GM19025 (cell line): ENCODE measurements around the gene FOXO6.

Source experiments
- ATAC-seq: cut with Tn5 transposase; IDR thresholded peaks from one replicate; pipeline ENCODE4 v1.9.1; 2021; ENCODE audit warnings: mild to moderate bottlenecking, low read depth, moderate library complexity; ENCODE audit not compliant: unreplicated experiment

FOXO6 gene

DNA sequence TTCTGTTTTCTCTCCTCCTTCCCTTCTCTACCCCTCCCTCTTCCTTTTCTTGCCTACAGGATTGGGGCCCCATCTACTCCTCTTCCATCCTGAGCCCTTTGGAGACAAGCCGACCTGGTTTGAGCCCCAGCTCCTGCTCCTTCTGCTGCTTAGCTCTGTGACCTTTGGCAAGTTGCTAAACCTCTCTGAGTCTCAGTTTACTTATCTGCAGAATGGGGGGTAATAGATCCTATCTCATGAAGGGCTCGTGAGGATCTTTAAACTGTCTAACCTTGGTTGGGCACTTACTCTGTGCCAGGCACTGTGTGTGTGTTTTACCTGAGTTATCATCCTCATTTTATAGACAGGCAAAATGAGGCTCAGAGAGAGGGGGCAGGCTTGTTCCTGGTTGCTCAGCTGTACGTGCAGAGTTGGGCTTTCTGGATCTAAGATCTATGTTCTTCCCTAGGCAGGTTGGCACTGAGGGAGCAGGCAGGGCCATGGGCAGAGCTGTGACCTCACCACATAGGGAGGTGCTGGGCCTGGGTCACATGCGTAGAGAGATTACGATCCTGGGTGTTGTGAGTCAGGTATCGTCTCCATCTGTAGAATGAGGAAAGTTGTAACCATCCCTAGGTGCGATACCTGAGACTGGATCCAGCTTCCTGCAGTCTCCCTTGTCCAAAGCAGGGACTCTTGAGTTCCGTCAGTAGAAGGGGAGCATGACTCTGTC lies 58.5 kb downstream of the FOXO6 start:
- no peak for ATAC-seq

DNA sequence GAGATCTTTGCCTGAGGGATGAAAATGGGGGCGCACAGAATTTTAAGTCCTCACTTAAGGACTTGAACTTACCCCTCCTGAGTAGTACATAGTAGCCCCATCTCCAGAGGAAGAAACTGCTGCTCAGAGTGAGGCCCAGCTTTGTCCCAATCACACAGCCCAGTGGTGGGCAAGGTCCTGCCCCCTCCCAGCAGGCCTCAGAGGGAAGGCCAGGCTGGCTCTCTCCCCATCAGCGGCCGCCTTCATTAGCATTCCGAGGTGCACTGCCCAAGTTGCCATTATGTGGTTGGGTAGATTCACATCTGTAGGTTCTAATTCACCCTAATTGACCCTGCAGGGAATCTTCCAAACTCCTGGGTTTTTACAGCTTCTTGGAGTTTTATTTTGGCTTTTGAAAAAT lies 59.1 kb downstream of the FOXO6 start:
- no peak for ATAC-seq

DNA sequence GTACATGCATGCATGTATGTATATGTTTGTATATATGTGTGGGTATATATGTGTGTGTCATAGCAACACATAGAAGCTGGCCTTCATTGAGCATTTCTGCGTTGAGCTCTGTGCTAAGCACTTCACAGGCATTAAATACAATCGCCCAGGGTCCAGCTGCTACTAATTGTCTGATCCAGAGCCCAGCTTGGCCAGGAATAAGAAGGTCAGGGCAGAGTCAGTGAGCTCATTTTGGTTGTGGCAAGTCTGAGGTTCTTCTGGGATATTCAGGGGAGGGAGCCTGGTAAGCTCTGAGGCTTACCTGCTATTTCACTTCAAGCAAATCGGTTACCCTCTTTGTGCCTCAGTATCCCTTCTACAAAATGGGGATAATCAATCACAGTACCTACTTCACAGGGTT lies 59.6 kb downstream of the FOXO6 start:
- ATAC-seq: no peak

DNA sequence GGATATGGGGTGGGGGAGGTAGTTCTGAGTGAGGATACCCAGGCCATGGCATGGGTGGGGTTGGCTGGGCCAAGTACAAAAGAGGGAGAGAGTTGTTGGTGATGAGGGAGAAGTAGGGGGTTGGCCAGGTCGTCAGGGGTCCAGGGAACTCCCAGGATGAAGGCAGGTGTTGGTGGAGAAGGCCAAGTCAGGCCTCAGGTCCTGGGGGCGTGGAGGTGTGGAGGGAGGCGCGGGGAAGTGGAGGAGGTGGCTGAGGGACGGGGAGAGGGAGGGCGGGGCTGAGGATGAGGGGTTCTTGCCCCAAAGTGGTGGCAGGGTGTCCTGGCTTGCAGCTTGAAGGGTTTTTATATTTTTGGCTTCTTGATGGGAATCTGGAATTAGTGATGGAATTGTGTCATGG lies 61.1 kb downstream of the FOXO6 start:
- ATAC-seq: no peak

DNA sequence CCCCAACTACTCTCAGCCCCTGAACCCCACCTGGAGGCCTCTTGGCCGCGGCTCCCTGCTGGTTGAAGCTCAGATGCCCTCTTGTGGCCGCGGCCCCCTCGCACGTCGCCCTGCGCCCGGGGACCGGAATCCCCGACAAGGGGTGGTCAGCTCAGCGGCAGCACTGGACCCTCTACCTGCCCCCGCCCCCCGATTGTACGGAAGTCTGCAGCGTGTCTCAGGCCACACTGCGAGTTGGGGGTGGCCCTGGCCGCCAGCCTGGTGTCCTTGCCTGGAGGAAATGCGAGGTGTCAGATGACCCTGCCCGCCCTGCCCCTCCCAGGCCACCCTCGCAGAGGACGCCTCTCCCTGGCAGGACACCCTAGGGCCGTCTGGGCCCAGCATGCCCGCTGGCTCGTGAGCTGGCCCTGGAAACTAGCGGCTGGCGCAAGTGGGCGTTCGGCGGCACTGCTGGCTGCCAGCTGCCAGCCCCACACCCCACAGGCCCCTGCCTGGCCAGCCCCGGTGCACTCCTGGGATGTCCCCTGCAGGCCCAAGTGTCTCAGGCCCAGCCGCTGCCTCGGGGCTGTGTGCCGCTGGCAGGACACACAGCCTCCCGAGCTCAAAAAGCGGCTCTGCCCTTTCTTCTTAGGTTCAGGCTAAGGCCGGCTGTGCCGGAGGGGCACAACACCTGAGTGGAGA lies 62.4 kb downstream of the FOXO6 start:
- no peak for ATAC-seq

DNA sequence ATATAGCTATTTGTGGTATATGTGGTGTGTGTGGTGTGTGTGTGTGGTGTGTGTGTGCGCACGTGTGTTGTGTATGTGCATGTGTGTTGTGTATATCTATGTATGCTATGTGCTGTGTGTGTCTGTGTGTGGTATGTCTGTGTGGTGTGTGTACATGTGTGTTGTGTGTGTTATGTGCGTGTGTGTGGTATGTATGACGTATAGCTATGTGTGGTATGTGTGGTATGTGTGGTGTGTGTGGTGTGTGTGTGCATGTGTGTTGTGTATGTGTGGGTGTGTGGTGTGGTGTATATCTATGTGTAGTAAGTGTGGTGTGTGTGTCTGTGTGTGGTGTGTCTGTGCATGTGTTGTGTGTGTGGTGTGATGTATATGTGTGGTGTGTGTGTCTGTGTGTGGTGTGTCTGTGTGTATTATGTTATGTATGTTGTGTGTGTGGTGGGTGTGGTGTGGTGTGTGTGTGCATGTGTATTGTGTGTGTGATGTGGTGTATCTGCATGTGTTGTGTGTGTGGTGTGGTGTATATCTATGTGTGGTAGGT lies 63.4 kb downstream of the FOXO6 start:
- ATAC-seq: no peak

DNA sequence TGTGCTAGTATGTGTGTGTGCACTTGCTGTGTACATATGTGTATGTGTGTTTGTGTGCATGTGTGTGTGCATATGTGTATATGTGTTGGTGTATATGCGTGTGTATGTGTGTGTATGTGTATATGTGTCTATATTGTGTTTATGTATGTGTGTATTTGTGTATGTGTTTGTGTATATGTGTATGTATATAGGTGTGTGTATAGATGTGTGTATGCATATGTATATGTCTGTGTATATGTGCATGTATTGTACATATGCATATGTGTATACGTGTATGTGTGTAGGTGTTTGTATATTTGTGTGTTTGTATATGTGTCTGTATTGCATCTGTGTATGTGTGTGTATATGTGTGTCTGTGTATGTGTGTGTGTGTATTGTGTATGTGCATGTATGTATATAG lies 64.1 kb downstream of the FOXO6 start:
- ATAC-seq: no peak

DNA sequence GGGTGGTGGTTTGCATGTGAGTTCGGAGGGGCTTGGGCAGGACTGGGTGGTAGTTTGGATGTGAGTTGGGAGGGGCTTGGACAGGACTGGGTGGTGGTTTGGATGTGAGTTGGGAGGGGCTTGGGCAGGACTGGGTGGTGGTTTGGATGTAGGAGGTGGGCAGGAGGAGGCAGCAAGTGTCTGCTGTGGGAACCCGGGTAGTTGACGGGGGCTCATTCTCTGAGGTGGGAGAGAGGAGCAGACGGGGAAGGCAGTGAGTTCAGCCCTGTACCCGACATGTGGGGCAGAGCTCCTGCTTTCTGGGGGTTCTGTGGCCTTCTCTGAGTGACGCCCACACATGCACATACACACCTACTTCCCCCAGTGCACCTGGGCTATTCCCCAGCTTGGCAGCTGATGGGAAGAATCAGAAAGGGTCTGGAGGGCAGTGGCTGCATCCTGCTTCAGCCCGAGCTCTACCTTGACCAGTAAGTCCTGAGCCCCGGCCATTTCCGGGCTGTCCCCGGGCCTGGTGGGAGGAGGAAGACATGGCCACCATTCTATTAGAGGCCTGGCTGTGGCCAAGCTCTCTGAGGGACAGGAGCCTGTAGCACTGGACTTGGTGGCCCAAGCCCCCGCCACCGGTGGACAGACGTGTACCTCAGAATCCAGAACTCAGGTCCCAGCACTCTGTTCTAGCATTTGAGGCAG lies 65.1 kb downstream of the FOXO6 start:
- no peak for ATAC-seq

DNA sequence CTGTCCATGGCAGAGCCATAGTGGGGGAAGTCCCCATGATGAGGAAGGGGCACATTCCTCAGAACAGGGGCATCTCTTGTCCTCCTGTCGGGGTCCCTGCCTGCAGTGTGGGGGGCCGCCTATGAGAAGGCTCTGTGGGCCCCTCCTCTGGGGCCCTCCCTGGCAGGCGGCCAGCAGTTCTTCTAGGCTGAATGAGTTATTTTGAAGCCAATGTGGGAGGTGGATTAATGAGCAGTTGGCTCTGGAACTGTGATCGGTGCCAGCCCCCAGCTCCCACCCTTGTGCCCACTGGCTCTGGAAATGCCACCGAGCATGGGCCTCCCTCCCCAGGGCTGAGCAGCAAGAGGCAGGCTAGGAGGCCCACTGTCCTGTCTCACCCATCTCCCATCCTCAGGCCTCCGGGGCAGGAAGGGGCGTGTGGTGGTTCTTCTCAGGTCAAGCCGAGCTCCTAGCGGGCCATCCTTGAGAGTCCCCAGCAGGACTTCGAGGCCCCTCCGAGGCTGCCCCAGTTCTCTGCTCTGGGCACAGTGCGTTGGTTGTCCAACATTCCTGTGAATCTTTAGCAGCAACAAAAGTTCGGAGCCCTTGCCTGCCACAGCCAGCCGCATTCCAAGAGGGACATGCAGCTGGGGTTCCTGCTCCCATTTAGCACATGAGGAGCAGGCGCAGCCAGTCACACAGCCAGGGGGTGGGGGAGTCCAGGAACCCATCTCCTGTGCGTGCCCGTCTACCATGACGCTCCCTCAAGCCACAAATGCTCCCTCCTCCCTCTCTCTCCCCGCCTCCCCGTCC lies 66.1 kb downstream of the FOXO6 start:
- ATAC-seq: no peak

DNA sequence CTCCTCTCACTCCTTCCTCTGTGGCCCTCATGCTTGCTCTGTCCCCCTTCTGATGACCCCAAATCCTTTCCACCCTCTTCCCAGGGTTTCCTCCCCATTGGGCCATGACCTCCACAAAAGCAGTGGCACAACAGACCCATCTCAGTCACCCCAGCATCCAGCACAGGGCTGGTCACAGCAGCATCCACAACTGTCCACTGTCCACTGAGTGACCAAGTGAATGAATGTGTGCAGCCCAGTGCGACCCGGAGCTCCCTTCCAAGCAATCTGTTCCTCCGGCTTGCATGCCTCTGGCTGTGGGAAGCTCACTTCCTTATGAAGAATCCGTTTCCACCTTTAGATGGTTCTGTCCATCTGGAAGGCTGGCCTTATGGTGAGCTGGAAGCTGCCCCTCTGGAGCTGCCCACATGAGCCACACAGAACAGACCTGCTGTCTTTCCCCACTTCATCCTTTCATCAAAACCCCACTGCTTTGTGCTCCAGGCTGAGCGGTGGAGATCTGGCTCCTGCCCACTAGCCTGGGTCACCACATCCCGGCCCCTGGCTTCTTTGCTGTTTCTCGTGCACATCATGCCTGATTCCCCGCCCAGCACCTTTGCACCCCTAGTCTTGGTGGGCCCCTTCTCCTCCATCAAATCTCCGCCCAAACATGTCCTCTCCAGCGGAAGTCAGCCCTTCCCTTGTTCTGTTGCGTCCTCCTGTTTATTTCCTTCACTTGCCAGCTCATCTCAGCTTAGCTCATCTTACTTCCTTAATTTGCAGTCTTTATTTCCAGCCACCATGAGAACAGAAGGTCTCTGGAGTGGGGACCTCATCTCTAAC lies 66.9 kb downstream of the FOXO6 start:
- ATAC-seq: no peak

DNA sequence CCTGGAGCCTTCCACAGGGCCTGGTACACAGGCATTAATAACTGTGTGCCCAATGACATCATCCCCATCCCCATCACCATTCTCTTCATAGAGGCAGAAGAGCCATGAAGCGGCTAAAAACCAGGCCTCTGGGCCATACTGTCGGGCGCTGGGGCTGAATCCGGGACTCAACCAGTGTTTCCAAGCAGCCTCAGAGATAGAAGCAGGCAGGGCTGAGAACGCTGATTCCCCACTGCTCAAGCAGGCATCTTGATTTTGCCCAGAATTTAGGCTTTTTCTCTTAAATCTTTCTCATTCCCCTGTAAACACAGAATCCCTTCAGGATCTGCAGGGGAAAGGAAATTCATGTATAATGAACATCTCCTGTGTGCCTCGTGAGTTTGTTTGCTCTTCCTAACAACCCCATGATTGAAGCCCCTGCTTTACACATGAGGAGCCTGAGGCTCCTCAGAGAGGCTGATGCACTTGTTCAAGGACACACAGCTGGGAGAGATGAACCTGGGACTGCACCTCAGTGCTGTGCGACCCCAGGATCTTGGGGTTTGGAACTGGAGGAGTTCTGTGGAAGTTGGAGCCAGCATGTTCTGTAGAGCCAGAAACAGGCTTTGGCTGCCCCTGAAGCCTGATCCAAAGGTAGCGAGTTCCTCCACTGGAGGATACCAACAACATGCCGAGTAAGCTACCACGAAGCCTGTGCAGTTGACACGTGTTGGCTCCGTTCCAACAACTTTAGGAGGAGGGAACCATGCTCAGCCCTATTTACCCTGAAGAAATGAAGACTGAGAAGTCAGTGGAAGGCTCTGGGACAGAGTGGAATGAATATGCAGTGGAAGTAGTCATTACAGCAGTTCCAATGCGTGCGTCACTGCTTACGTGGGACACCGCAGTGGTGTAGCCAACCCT lies 67.8 kb downstream of the FOXO6 start:
- no peak for ATAC-seq

DNA sequence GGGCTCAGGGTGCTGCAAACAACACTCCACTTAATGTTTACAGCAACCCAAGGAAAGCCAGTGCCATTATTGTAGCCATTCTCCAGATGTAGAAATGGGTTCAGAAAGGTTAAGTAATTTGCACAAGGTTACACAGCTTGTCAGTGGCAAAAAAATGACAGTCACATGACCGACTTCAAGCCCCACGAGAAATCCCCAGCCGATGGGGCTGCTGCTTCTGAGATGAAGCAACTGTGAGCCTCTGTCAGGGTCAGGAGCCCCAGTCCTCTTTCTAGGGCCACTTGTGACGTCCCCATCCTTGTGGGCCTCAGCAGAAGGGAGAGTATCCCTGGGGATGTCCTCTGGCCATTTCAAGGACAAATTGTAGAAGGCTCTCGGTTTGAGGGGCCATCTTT lies 68.4 kb downstream of the FOXO6 start:
- ATAC-seq: no peak

DNA sequence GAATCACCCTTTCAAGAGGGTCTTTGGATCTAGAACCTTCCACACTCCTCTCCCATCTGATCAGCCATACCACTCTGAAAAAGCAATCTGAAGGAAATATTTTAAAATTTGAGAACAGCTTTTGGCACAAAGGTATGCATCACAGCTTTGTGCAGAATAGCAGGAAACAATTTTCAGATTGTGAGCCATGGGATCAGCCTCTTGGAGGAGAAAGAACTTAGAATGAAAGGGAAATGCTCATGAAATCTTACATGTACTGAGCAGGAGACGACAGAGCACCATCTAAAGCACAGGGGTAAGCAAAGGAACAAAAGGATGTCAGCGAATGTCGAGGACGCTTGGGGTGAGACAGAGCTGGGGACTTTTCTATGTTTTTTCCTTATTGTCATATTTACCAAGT lies 68.8 kb downstream of the FOXO6 start:
- ATAC-seq: no peak

DNA sequence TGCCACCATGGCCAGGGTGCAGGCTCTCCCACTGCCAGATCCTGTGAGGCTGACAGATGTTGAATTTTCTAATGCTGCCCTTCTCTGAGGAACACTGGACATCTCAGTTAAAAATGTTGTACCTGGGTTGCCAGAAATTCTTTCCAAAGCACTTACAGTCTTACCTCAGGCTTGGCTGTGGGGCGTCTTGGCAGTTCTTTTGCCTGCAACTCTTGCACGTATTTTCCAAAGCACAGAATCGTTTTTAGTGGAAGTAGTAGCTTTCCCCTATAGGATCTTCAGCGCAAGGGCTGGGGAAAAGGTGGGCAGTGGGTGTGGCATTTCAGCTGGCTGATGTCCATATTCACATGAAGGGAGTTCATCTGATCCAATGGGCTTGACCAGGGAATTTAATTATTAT lies 69.3 kb downstream of the FOXO6 start:
- ATAC-seq: no peak

DNA sequence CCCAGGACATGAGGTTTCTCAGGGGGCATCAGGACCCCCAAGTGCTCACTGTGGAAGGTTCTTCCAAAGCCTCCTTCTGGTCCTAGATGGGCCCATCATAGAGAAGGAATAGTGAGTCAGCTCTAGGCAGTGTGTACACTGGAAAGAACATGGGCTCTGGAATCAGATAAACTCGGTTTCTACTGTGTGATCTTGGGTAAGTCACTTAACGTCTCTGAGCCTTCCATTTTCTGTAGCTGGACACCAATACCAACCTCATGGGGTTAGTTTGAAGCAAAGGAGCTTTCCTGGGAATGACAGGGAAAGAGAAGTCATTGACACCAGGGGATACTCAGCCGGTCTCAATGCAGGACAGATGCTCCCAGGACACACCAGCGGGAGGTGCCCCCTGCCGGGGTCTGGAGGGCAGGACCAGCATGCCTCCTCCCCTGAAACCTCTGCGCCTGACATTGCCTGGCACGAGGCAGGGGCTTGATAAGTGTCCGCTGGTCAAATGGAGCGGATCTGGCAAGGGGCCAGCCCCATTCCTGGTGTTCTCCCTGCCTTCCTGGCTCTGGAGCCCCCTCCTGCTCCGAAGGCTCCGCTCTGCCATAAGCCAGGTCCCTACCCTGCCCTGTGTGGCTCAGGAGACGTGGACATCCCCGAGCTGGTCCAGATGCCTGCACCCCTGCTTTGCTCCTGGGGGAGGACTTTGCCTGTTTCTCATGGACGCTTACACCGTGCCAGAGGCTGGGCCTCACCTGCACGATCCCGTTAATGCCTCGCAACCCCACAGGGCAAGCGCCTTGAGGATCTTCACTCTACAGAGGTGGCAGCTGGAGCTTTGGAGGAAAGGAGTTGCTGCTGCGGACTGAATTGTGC lies 70.5 kb downstream of the FOXO6 start:
- ATAC-seq: no peak
